Gastroesophageal sphincter (tissue), 4 donors: ENCODE measurements around the gene TMCC1. TPM values are rescaled to one million over a fixed set of nuclear protein-coding genes. Genes with fewer than 3 reads are reported as not detected.
A peak's percentile ranks its signal among the peaks of the same experiment; 100 is the strongest.

Source experiments
- ATAC-seq: fragments of 150-250 bp; one replicate; pipeline ENCODE4 v1.9.1; 2016; ENCODE audit warnings: mild to moderate bottlenecking, moderate library complexity
- H3K27ac ChIP-seq, 4 donors: fragments of 200-600 bp; sonication (generic) in 3 of 4; 1 replicate in 3 of 4; 2 replicates in 1 of 4; pipeline ENCODE4 v1.5.1; 2016 to 2019
- H3K27me3 ChIP-seq: fragments of 200-600 bp; sonication (generic); one replicate; pipeline ENCODE4 v1.5.1; 2019
- H3K36me3 ChIP-seq, 2 donors: fragments of 200-600 bp; sonication (generic); one replicate each; pipeline ENCODE4 v1.5.1; 2019; ENCODE audit warnings: control low read depth in 1 of 2
- H3K4me1 ChIP-seq, 3 donors: fragments of 200-600 bp; sonication (generic); 1 replicate in 2 of 3; 2 replicates in 1 of 3; pipeline ENCODE4 v1.5.1; 2016 to 2019; ENCODE audit warnings: control low read depth in 2 of 3
- H3K4me3 ChIP-seq, 2 donors: fragments of 200-600 bp; sonication (generic); one replicate each; pipeline ENCODE4 v1.5.1; 2019; ENCODE audit warnings: mild to moderate bottlenecking in 1 of 2, moderate library complexity in 1 of 2
- H3K9me3 ChIP-seq, 3 donors: fragments of 200-600 bp; sonication (generic); one replicate each; pipeline ENCODE4 v1.5.1; 2017 to 2019; ENCODE audit warnings: control low read depth in 2 of 3
- CTCF ChIP-seq, 4 experiments: fragments of 200-600 bp in 2 of 4; fragments of 450-650 bp in 2 of 4; sonication (generic) in 1 of 4; IDR thresholded peaks; one replicate each; pipeline ENCODE4 v1.5.1; 2017 to 2019; ENCODE audit warnings: antibody characterized with exemption in 4 of 4, mild to moderate bottlenecking in 2 of 4, moderate library complexity in 2 of 4
- EP300 ChIP-seq: sonication (generic); formaldehyde crosslinking; IDR thresholded peaks from one replicate; pipeline ENCODE4 v1.6.1; 2017; ENCODE audit warnings: antibody characterized with exemption, mild to moderate bottlenecking
- POLR2A ChIP-seq, 2 donors: fragments of 450-650 bp; IDR thresholded peaks; one replicate each; pipeline ENCODE4 v1.6.1; 2017; ENCODE audit warnings: antibody characterized with exemption in 2 of 2, mild to moderate bottlenecking in 2 of 2, moderate library complexity in 1 of 2
- POLR2AphosphoS5 ChIP-seq: sonication (generic); formaldehyde crosslinking; IDR thresholded peaks from one replicate; pipeline ENCODE4 v1.6.1; 2017; ENCODE audit warnings: antibody characterized with exemption
- WGBS, 2 donors: methylation state at CpG; one replicate each; pipeline ENCODE4 v1.1.5; 2018; ENCODE audit warnings: low coverage in 1 of 2; 5-methylcytosine and 5-hydroxymethylcytosine counted together
- total RNA-seq, 4 donors: library from RNA; depleted of rRNA; stranded (reverse); fragments of >200 nt; gene quantifications; one replicate each; pipeline ENCODE4 v1.1.0, GENCODE V29; 2016

Gene TMCC1
- total RNA-seq, 4 donors from 2014 or later: 20.3 to 32.7 (median 28.1) TPM

DNA sequence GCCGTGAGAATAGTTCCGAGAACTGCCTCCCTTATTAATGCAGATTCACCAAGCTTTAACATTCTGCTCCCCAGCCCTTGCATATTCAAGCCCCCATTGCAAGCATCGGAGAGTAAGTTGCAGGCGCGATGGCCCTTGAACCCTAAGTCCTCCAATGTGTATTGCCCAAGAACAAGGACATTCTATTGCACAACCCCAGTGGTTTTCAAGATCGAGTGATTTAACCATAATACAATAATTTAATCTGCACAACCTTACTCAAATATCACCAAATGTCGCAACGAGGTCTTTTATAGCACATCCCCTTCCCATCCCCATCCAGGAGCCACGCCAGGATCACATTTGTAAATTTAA is 265.4 kb downstream of the TMCC1 start:
- TF ChIP-seq POLR2A (IDR thresholded peaks at IDR 0.05) (no peak), POLR2AphosphoS5 (peak; percentile 2)
- Histone ChIP-seq H3K4me1 (peaks cover 0 to 60% (median 35%) of the 10 kb centered on the region in 3 donors), H3K27me3 (no peaks in the 10 kb centered on the region), H3K9me3 (no peaks in the 10 kb centered on the region), H3K4me3 (peak overlapping the region; percentile 75 to 94), H3K27ac (peak overlapping the region; percentile 95 to 98 (median 97)), H3K36me3 (no peaks in the 10 kb centered on the region)
- ATAC-seq: peak; percentile 13
- 20 to 21% methylated on average over 9 of the region's 9 CpGs for WGBS, 2 donors

DNA sequence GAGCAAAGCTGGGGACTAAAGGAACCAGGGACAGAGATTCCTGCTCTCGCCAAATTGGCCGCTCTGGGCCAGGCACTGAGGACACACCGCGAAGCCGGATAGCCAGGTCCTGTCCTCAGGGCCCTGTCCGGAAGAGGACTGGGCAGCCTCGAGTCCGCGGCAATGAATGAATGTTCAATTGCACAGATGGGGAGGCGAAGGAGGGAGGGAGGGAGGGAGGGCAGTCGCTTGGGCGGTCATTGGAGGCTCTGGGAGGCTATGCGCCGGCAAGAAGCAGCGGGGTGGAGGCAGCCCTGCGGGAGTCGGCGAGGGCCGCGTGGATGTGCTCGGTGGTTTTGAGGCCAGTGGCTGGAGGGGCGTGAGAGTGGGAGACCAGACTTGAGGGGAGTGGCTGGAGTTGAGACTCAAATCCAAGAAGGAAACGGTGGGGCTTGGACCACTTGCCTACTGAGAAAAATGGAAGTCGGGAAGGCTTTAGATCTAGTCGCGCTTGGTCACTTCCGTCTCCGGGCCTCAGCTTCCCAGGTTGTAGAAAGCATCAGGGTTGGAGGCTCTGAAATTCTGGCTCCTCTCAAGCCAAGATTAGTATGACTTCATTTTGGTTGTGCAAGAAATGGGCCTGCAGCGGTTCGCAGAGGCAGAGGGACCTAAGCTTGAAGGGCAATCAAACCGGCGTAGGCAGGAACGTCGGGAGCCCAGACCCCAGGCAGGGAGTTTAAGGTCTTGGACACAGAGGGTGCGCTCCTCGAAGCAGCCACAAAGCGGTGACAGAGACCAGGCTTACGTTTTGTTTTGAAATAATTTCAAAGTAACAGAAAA is 266.0 kb downstream of the TMCC1 start:
- peak overlapping the region; percentile 95 to 98 (median 97) for H3K27ac ChIP-seq
- no peaks in the 10 kb centered on the region for H3K9me3 ChIP-seq
- WGBS, 2 donors: 0% methylated on average over 3 to 27 of the region's 38 CpGs
- peaks cover 0 to 66% (median 41%) of the 10 kb centered on the region in 3 donors for H3K4me1 ChIP-seq
- TF ChIP-seq CTCF (IDR thresholded peaks at IDR 0.05): peak in 3 of 4 experiments; percentile 80 to 84 (median 81)
- no peak for TF ChIP-seq POLR2A (IDR thresholded peaks at IDR 0.05)
- TF ChIP-seq EP300: no peak
- peak; percentile 44 for TF ChIP-seq POLR2AphosphoS5
- H3K36me3 ChIP-seq: no peaks in the 10 kb centered on the region
- ATAC-seq: peak; percentile 64
- no peaks in the 10 kb centered on the region for H3K27me3 ChIP-seq
- peak overlapping the region; percentile 75 to 94 for H3K4me3 ChIP-seq

DNA sequence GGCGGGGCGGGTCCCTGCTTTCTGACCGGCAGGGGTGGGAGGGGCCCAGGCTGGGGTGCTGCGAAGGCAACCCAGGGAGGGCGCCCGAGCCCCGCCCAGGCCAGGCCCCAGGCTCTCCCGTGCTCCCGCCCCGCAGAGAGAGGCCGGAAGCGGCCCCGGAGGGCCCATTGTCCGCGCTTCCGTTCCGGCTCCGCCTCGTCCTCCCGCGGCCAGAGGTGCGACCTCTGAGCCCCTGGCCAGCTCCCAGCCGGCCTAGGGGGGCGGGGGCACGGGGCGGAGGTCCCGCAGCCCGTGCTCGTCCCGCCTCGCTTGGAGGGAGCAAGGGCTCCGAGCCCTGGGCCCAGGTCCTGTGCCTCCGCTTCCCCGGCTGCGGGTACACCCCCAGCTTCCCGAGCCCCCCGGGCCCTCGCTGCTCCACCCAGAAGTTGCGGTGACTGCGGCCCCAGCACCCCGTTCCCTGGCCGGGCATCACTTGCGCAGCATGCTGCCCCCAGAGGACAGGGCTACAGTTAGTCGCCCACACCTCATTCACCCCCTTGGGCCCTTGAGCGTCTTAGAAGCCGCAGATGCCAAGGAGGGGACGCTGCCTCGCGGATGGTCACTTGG is 266.7 kb downstream of the TMCC1 start:
- Histone ChIP-seq H3K27me3 (no peaks in the 10 kb centered on the region), H3K9me3 (no peaks in the 10 kb centered on the region), H3K36me3 (no peaks in the 10 kb centered on the region), H3K4me3 (peak overlapping the region; percentile 75 to 94), H3K27ac (peak overlapping the region; percentile 95 to 98 (median 97)), H3K4me1 (peaks cover 0 to 73% (median 48%) of the 10 kb centered on the region in 3 donors)
- TF ChIP-seq EP300: no peak
- peak; percentile 84 for TF ChIP-seq POLR2AphosphoS5
- peak; percentile 76 to 77 for TF ChIP-seq POLR2A (IDR thresholded peaks at IDR 0.05)
- peak in 2 of 4 experiments; percentile 8 to 46 for TF ChIP-seq CTCF (IDR thresholded peaks at IDR 0.05)
- WGBS, 2 donors: 0% methylated on average over 1 of the region's 49 CpGs; no CpG with 5 or more reads in 1 of the 2 donors
- ATAC-seq: peak; percentile 87

GRCh38 chr3:129625072-129625874 is 268.2 kb downstream of the TMCC1 start:
- Histone ChIP-seq H3K27me3 (no peaks in the 10 kb centered on the region), H3K9me3 (no peaks in the 10 kb centered on the region), H3K27ac (peak overlapping the region in 3 of 4 donors; percentile 80 to 98 (median 95)), H3K36me3 (no peaks in the 10 kb centered on the region), H3K4me3 (no peak overlapping the region), H3K4me1 (peaks cover 0 to 84% (median 48%) of the 10 kb centered on the region in 3 donors)
- WGBS, 2 donors: 60 to 80% methylated on average over 2 of the region's 12 CpGs
- no peak for ATAC-seq
- TF ChIP-seq CTCF (IDR thresholded peaks at IDR 0.05) (no peak), POLR2AphosphoS5 (no peak), EP300 (no peak)
